MCF 10A (cell line): ENCODE data around the gene NFIX. TPM values are rescaled to one million over a fixed set of nuclear protein-coding genes. Genes with fewer than 3 reads are reported as not detected.

Source experiments
- BruUV-seq: library from RNA; stranded (reverse); fragments of 400-500 nt; replicated peaks from 2 replicates; lab custom pipeline; 2021; lab: Mats Ljungman, UMichigan
- CTCF ChIA-PET: fragments of 300-600 bp; sonication (Branson Sonifier 250); formaldehyde crosslinking; extraction: SDS; loops from one replicate; lab custom pipeline; 2021; ENCODE audit warnings: antibody characterized with exemption, inconsistent platforms; lab: Yijun Ruan, JAX
- POLR2A ChIA-PET: fragments of 300-600, 350-650 bp; sonication (Branson Sonifier 250); formaldehyde crosslinking; extraction: SDS; loops from one replicate; lab custom pipeline; 2020; ENCODE audit warnings: antibody characterized with exemption, inconsistent platforms; lab: Yijun Ruan, JAX
- DNase-seq: peaks from one replicate; pipeline ENCODE4 v3.0.0-alpha.2; 2018; ENCODE audit not compliant: unreplicated experiment
- H3K27ac Mint-ChIP-seq: one replicate; pipeline ENCODE4 v1.8.0; 2022; ENCODE audit warnings: mild to moderate bottlenecking, low read depth, mixed read lengths; ENCODE audit not compliant: unreplicated experiment
- H3K27me3 Mint-ChIP-seq: one replicate; pipeline ENCODE4 v1.8.0; 2022; ENCODE audit warnings: mixed read lengths; ENCODE audit not compliant: insufficient read depth, unreplicated experiment
- H3K36me3 Mint-ChIP-seq: one replicate; pipeline ENCODE4 v1.8.0; 2022; ENCODE audit warnings: mild to moderate bottlenecking, moderate library complexity, mixed read lengths; ENCODE audit not compliant: insufficient read depth, unreplicated experiment
- H3K4me1 Mint-ChIP-seq: one replicate; pipeline ENCODE4 v1.8.0; 2022; ENCODE audit warnings: mixed read lengths; ENCODE audit not compliant: insufficient read depth, unreplicated experiment
- H3K4me3 Mint-ChIP-seq: one replicate; pipeline ENCODE4 v1.8.0; 2022; ENCODE audit warnings: mild to moderate bottlenecking, moderate library complexity, mixed read lengths; ENCODE audit not compliant: unreplicated experiment
- H3K9me3 Mint-ChIP-seq: one replicate; pipeline ENCODE4 v1.8.0; 2022; ENCODE audit warnings: mixed read lengths; ENCODE audit not compliant: unreplicated experiment
- intact Hi-C: fragments of 100-400 bp; cut with micrococcal nuclease; formaldehyde crosslinking; loops from 2 replicates; pipeline ENCODE4 v1.14.1; 2022
- total RNA-seq: library from RNA; stranded (reverse); gene quantifications from 2 replicates; pipeline ENCODE4 v1.2.3, GENCODE V29; 2022
- TF ChIP-seq, protein P1 (sequence below): fragments of 200-600 bp; IDR thresholded peaks from one replicate; pipeline ENCODE4 v1.8.0; 2022; ENCODE audit warnings: antibody characterized with exemption, mild to moderate bottlenecking; ENCODE audit not compliant: unreplicated experiment

NFIX gene
- total RNA-seq, 1 experiment from 2014 or later: 27.2 TPM

DNA sequence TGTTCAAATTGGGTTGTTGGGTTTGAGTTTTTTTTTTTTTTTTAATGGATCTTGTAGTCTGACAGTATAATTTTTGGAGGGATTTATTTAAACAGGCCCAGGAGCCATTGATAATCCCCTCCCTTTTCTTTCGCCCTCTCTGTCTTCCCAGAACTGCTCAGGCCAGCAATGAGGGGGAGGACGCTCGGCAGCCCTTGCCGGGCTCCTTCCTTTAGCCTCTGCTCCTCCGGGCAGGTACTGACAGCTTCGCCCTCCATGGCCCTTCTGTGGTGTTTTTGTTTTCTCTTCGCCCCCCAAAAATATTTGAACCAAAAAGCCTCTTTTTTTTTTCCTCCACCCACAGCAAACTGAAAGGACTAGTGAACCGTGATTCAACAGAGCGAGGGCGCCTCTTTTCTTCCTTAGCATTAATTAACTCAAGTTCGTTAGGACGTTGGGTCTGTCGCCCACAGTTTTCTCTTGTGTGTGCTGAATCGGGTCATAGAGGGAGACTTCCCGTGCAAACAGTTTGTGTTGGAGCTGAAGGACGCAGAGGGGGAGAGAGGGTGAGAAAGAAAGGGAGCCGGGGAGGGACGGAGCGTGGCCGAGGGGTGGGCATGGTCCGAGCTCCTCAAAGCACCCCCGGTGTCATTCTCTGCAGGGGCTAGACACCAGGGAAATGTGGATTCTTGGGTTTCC lies 21.5 kb downstream of the NFIX start:
- H3K4me3 Mint-ChIP-seq: peak overlapping the region; percentile 44
- H3K27ac Mint-ChIP-seq: peak overlapping the region; percentile 41
- no peaks in the 10 kb centered on the region for H3K9me3 Mint-ChIP-seq
- BruUV-seq: no TSS peak
- POLR2A ChIA-PET: interaction anchor here (0.7 to 4.4 kb wide), 2 partner anchors 9 to 17 kb away, joined by 3 to 45 read pairs; no protein-coding TSS in a partner anchor
- H3K4me1 Mint-ChIP-seq: peaks cover 45% of the 10 kb centered on the region
- H3K27me3 Mint-ChIP-seq: no peaks in the 10 kb centered on the region
- no peak for DNase-seq
- TF ChIP-seq, protein P1, sequence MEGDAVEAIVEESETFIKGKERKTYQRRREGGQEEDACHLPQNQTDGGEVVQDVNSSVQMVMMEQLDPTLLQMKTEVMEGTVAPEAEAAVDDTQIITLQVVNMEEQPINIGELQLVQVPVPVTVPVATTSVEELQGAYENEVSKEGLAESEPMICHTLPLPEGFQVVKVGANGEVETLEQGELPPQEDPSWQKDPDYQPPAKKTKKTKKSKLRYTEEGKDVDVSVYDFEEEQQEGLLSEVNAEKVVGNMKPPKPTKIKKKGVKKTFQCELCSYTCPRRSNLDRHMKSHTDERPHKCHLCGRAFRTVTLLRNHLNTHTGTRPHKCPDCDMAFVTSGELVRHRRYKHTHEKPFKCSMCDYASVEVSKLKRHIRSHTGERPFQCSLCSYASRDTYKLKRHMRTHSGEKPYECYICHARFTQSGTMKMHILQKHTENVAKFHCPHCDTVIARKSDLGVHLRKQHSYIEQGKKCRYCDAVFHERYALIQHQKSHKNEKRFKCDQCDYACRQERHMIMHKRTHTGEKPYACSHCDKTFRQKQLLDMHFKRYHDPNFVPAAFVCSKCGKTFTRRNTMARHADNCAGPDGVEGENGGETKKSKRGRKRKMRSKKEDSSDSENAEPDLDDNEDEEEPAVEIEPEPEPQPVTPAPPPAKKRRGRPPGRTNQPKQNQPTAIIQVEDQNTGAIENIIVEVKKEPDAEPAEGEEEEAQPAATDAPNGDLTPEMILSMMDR: no peak
- peaks cover 13% of the 10 kb centered on the region for H3K36me3 Mint-ChIP-seq
- intact Hi-C loops: no loop called here
- CTCF ChIA-PET: interaction anchor here (1.3 to 1.6 kb wide), 3 partner anchors 10 to 45 kb away, joined by 3 to 4 read pairs (median 4); no protein-coding TSS in a partner anchor

DNA sequence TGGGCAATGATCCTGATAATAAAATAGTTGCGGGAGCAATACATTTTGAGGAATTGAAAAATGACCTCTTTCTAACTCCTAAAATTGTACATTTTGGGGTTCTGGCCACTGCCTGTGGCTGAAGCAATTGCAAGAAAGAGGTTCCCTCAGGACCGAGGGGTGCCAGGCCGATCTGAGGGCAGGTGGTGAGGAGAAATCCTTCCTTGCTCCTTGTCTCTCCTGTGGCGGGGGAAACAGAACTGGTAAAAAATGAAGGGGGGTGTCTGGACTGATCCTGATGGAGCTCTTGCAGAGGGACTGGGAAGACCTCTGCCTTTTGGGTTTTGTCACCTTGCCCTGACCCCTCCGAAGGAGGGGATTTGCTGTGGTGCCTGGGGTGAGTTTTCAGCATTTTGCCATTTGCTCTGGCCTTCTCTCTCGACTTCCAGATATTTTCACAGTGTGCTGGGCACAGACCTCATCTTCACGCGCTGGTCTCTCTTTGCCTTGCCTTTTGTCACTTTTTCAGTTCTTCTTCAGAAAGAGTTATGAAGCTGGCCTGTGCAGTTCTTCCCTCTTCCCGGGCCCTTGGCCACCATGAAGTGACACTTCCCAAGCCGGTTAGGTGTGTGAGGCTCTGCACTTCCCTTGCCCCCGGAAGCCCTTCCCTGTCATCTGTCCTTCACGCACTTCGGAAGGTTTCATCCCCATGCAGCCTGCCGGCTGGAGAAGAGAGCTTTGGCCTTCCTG lies 22.2 kb downstream of the NFIX start:
- Mint-ChIP-seq H3K36me3 (peaks cover 13% of the 10 kb centered on the region), H3K9me3 (no peaks in the 10 kb centered on the region), H3K4me3 (no peak overlapping the region), H3K27ac (peak overlapping the region; percentile 41), H3K4me1 (peaks cover 52% of the 10 kb centered on the region), H3K27me3 (no peaks in the 10 kb centered on the region)
- intact Hi-C loops: no loop called here
- ChIA-PET POLR2A (interaction anchor here (0.7 to 4.4 kb wide), 2 partner anchors 8 to 17 kb away, joined by 3 to 45 read pairs; no protein-coding TSS in a partner anchor), CTCF (interaction anchor here (1.2 to 1.6 kb wide), 4 partner anchors 11 to 76 kb away, joined by 3 to 4 read pairs (median 4); no protein-coding TSS in a partner anchor)
- TF ChIP-seq, protein P1: no peak
- DNase-seq: no peak
- no TSS peak for BruUV-seq

DNA sequence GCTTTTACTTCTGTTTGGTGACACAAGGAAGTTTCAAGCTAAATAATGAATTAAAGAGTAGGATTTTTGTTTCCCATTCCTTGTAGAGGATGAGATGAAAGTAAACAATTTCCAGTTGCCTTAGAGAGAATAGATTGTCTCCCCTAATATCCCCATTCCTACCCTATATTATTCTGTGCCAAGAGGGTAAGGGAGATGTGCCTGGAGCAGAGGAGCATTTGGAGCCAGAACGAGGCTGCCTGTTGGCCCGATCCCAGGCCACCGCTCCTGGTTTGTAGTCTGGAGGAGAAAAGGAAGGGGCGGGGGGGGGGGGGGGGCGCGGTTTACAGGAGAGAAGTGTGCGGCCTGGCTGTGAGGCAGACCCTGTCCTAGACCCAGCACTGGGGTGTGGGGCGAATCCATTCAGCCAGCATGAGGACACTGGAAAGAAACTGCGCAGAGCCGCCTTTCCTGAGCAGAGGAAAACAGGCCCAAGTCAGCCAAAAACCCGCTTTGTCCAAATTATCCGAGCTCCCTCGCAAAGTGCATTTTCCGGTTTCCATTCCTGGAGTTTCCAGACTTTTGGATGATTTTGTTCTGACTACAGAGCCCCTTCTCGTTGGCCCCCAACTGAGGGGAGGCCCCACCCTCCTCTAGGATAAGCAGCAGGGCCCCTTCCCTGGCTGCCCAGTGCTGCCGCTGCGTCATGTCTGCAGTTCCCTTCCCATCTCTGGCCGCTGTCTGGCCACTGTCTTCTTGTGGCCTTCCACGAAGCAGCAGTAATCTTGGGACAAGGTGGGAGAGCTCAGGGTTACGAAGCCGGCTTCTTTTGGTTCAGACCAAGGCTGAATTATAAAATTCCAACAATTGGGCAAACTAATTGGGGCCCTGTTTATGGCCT lies 23.0 kb downstream of the NFIX start:
- POLR2A ChIA-PET: no interaction called here
- Mint-ChIP-seq H3K27ac (peak overlapping the region; percentile 41), H3K27me3 (no peaks in the 10 kb centered on the region), H3K4me1 (peaks cover 58% of the 10 kb centered on the region), H3K4me3 (no peak overlapping the region), H3K36me3 (peaks cover 6% of the 10 kb centered on the region), H3K9me3 (no peaks in the 10 kb centered on the region)
- CTCF ChIA-PET: interaction anchor here (0.6 to 1.6 kb wide), 4 partner anchors 12 to 75 kb away, joined by 3 to 4 read pairs (median 3); no protein-coding TSS in a partner anchor
- intact Hi-C loops: no loop called here
- no TSS peak for BruUV-seq
- DNase-seq: no peak
- TF ChIP-seq, protein P1: no peak
